GM12878 (cell line): ENCODE results near the gene GFAP. TPM values are rescaled to one million over a fixed set of nuclear protein-coding genes. Genes with fewer than 3 reads are reported as not detected.

Experiments
- ASH2L ChIP-seq: fragments of 300-600, 200-600 bp; sonication (generic); IDR thresholded peaks from 2 replicates; pipeline ENCODE4 v1.6.1; 2017; ENCODE audit warnings: low read depth, mild to moderate bottlenecking, borderline replicate concordance
- ATF7 ChIP-seq: fragments of 450-650 bp; IDR thresholded peaks from 2 replicates; pipeline ENCODE4 v1.6.1; 2016; ENCODE audit warnings: low read depth, mild to moderate bottlenecking
- BHLHE40 ChIP-seq, 2 experiments: fragments of 450-650 bp in 1 of 2; IDR thresholded peaks; 2 replicates each; pipeline ENCODE4 v1.6.1; 2011 to 2017; ENCODE audit warnings: low read depth in 2 of 2, borderline replicate concordance in 1 of 2, improper control_type of control experiment in 1 of 2, low read length in 1 of 2, mild to moderate bottlenecking in 1 of 2
- CTCF ChIP-seq, 3 experiments: IDR thresholded peaks in 2 of 3; conservative IDR thresholded peaks in 1 of 3; 2 replicates each; pipeline ENCODE4 v1.5.1; 2011; ENCODE audit warnings: low read depth in 3 of 3, low read length in 3 of 3, mild to moderate bottlenecking in 3 of 3, control low read depth in 2 of 3, moderate library complexity in 2 of 3, inconsistent platforms in 1 of 3, mixed read lengths in 1 of 3; ENCODE audit not compliant: control insufficient read depth in 2 of 3, insufficient read depth in 1 of 3; ENCODE audit errors: extremely low read depth in 1 of 3
- E2F8 ChIP-seq: fragments of 450-650 bp; IDR thresholded peaks from 2 replicates; pipeline ENCODE4 v1.6.1; 2018; ENCODE audit warnings: mild to moderate bottlenecking, low read depth, moderate library complexity; ENCODE audit not compliant: partially characterized antibody
- IKZF2 ChIP-seq, 2 experiments: fragments of 450-650 bp; IDR thresholded peaks; 2 replicates each; pipeline ENCODE4 v1.6.1; 2017; ENCODE audit warnings: mild to moderate bottlenecking in 2 of 2, moderate library complexity in 2 of 2
- IRF4 ChIP-seq: IDR thresholded peaks from 2 replicates; pipeline ENCODE4 v1.6.1; 2011; ENCODE audit warnings: low read depth, low read length
- IRF5 ChIP-seq: fragments of 450-650 bp; IDR thresholded peaks from 2 replicates; pipeline ENCODE4 v1.6.1; 2017; ENCODE audit warnings: borderline replicate concordance
- MLLT1 ChIP-seq: fragments of 450-650 bp; IDR thresholded peaks from 2 replicates; pipeline ENCODE4 v1.6.1; 2016; ENCODE audit warnings: mild to moderate bottlenecking
- NBN ChIP-seq: fragments of 450-650 bp; IDR thresholded peaks from 2 replicates; pipeline ENCODE4 v1.6.1; 2016
- PAX5 ChIP-seq: IDR thresholded peaks from 2 replicates; pipeline ENCODE4 v1.6.1; 2011; ENCODE audit warnings: low read depth, low read length, borderline replicate concordance
- PRDM15 ChIP-seq: fragments of 450-650 bp; formaldehyde crosslinking; IDR thresholded peaks from 2 replicates; pipeline ENCODE4 v1.4.0; 2020; ENCODE audit warnings: mild to moderate bottlenecking, moderate library complexity
- RB1 ChIP-seq: fragments of 450-650 bp; formaldehyde crosslinking; IDR thresholded peaks from 2 replicates; pipeline ENCODE4 v1.6.1; 2017; ENCODE audit warnings: mild to moderate bottlenecking, borderline replicate concordance
- TBL1XR1 ChIP-seq: IDR thresholded peaks from 2 replicates; pipeline ENCODE4 v1.6.1; 2012; ENCODE audit warnings: low read depth, low read length, improper control_type of control experiment
- ZNF24 ChIP-seq: fragments of 450-650 bp; IDR thresholded peaks from 2 replicates; pipeline ENCODE4 v1.6.1; 2017; ENCODE audit warnings: antibody characterized with exemption, mild to moderate bottlenecking
- ZNF384 ChIP-seq: IDR thresholded peaks from 2 replicates; pipeline ENCODE4 v1.6.1; 2012; ENCODE audit warnings: low read depth, mild to moderate bottlenecking, low read length, improper control_type of control experiment, borderline replicate concordance
- polyA plus RNA-seq, 11 experiments: library from polyadenylated mRNA; depleted of rRNA in 4 of 11; unstranded in 6 of 11; stranded (reverse) in 5 of 11; fragments of >200 nt; fragmentation: Nextera tagmentation in 4 of 11; fragmentation: Illumina TruSeq in 1 of 11; extraction: Ambion mirVana in 4 of 11; extraction: Trizol in 1 of 11; gene quantifications; 1 replicate in 1 of 11; 2 replicates in 10 of 11; pipeline versions ENCODE4 v1.2.1 to v1.2.3, GENCODE V29; 2011 to 2016; ENCODE audit warnings: inconsistent platforms in 2 of 11, missing spikeins in 2 of 11, low read depth in 1 of 11
- total RNA-seq, 4 experiments: library from RNA; depleted of rRNA in 3 of 4; stranded (reverse); fragments of >200 nt in 3 of 4; fragmentation: Illumina TruSeq in 1 of 4; extraction: Trizol in 1 of 4; gene quantifications; 2 replicates each; pipeline versions ENCODE4 v1.2.1 to v1.2.3, GENCODE V29; 2013 to 2021

The GFAP gene
- total and polyA plus RNA-seq, 10 of the 15 experiments (the other 5 are each of a cell fraction or from before 2014, with no cell fraction given): 0.04 to 0.25 TPM; not detected in 8

GRCh38 chr17:44947461-44948314, 32.4 kb upstream of the GFAP start, which contains the start of gene KIF18B (continued):
- no peak for TF ChIP-seq PRDM15 (CRISPR knock-in tag)
- TF ChIP-seq MLLT1: peak; percentile 90
- no peak for TF ChIP-seq ZNF24
- TF ChIP-seq TBL1XR1: no peak
- TF ChIP-seq CTCF (IDR thresholded peaks at IDR 0.05 in 2 of 3, conservative IDR thresholded peaks at IDR 0.05 in 1 of 3; ENCODE audit: control insufficient read depth in 2 of 3, extremely low read depth in 1 of 3, insufficient read depth in 1 of 3, low read depth in 3 of 3, low read length in 3 of 3): no peak; a peak in 1 of 6 replicates
- peak; percentile 54 to 68; a peak in 3 of 4 replicates for TF ChIP-seq BHLHE40 (IDR thresholded peaks at IDR 0.05; ENCODE audit: borderline replicate concordance in 1 of 2, low read depth in 2 of 2, low read length in 1 of 2)
- no peak for TF ChIP-seq RB1
- no peak for TF ChIP-seq IRF4
- TF ChIP-seq NBN: peak; percentile 55; the same call in 1 of the 2 replicates
- TF ChIP-seq IRF5: no peak
- TF ChIP-seq E2F8: no peak
- TF ChIP-seq ATF7: 0 out of 2 replicates have a peak, but pooled peaks have one; percentile 21
- TF ChIP-seq ASH2L: no peak
- TF ChIP-seq ZNF384: no peak
- TF ChIP-seq PAX5: no peak
- peak in 1 of 2 experiments; percentile 29; a peak in 1 of 4 replicates for TF ChIP-seq IKZF2 (IDR thresholded peaks at IDR 0.05)
